Posterior vena cava (tissue), 2 donors: ENCODE data around the gene LRRC8B. TPM values are rescaled to one million over a fixed set of nuclear protein-coding genes. Genes with fewer than 3 reads are reported as not detected.

Source experiments
- DNase-seq: peaks from one replicate; pipeline ENCODE4 v3.0.0-alpha.2; 2020; ENCODE audit warnings: low spot score
- intact Hi-C, 2 donors: fragments of 100-400 bp; cut with DNase I; formaldehyde crosslinking; loops; one replicate each; pipeline versions ENCODE4 v1.14.1 to v1.14.2; 2022 to 2023
- total RNA-seq, 2 donors: library from RNA; stranded (reverse); fragmentation: NEBNext Ultra II Directional; extraction: Animal tissue kit (Norgen Biotek cat#: 25700); gene quantifications; one replicate each; pipeline ENCODE4 v1.2.1, GENCODE V29; 2021
- donor health status: DM: yes; HTN: yes; CAD: no.
- donor health status: DM: yes; HTN: yes; CAD: no.

Gene LRRC8B
- total RNA-seq, 2 donors from 2014 or later, result 6.0 to 9.9 TPM

DNA sequence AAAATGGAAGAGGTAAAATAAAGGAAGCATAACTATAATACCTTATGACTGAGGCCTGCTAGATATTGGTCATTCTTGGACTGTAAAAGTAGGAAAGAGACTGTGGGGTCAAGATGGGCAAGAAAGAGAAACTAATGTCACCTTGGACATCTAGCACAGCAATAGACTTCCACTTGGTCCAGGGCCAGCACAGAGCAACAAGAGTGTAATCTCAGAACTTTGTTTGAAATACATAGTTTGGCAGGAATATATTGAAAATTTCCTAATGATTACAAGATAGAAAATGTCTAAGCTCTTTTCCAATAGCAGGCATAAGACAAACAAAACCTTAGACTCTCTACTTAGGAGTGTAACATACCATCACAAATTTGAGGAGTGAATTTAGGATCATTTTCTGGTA lies 112.9 kb downstream of the LRRC8B start:
- DNase-seq, result no peak
- intact Hi-C loops, result loop anchor here in 1 of 2 donors (10.0 kb wide), 1 partner anchor 1357 kb away; no protein-coding TSS in a partner anchor

DNA sequence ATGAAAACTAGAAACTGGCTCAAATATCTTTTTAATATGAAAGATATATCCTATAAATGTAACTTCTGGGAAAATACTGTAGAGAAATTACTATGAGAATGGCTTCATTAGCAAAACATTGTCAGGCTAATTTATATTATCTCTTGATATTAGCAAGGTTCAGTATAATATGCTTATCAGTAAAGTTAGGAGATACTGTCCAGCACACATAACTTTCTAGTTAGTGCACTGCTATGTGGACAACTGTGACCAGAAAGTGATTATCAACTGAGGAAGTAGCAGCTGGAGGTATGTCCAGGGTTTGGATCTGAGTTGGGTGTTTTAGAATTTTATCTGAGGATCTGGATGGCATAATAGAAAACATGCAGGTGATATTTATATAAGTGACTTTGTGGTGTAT lies 115.8 kb downstream of the LRRC8B start:
- intact Hi-C loops, result no loop called here
- DNase-seq, result no peak

DNA sequence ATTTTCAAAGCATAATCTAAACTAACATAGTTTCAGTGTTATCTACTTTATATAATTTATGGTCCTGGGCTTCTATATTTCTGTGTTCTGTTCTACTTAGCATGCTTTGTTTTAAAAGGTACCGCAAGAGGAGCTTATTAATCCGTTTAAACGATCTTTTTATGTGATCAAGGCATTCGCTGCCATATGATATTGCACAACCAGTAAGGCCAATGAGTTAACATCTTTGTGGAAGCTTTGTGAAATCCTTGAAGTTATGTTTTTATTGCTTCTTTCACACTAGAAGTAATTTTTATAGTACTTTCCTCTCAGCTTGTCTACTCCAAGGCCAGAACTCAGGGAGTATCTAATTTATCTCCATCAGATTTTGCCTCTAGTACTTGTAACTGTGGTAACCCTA lies 117.2 kb downstream of the LRRC8B start:
- intact Hi-C loops, result no loop called here
- no peak for DNase-seq

DNA sequence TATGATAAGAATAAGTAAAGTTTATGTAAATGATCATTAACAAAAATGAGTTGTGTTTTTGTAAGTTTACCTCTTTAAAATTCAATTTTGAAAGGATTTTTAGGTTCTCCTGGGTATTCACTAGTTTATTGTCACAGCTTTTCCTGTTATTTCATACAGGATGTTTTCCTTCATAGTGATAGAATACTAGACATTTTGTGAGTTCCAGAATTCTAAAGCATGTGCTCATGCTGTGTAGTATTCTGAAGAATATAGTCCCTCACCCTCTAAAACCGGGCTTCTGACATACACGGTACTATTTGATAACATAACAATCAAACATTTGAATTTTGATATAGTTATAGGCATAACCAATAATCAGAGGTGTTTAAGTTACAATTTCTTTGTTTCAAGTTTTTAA lies 118.9 kb downstream of the LRRC8B start:
- intact Hi-C loops, result no loop called here
- DNase-seq, result no peak

DNA sequence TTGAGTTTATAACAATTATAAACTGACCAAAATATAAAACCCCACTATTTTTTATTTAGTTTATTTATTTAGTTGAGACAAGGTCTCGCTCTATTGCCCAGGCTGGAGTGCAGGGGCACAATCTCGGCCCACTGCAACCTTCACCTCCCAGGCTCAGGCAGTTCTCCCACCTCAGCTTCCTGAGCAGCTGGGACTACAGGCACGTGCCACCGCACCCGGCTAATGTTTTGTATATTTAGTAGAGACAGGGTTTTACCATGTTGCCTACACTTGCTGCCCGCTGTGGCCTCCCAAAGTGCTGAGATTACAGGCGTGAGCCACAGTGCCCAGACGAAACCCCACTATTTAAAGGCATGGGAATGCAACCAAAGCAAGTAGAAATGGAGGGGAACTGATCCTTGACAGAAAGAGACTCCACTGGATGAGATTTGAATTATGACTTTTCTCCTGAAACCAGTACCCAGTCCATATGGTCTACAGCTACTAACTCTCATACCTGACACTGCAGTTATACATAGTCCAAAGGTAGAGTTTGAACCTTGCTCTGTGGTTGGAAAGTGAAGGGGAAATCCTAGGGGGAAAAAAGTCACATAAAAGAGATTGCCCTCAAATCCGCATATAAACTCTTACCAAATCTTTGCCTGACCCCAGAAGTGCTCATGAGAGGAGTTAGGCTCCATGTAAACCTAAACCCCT lies 119.6 kb downstream of the LRRC8B start:
- intact Hi-C loops, result no loop called here
- no peak for DNase-seq

DNA sequence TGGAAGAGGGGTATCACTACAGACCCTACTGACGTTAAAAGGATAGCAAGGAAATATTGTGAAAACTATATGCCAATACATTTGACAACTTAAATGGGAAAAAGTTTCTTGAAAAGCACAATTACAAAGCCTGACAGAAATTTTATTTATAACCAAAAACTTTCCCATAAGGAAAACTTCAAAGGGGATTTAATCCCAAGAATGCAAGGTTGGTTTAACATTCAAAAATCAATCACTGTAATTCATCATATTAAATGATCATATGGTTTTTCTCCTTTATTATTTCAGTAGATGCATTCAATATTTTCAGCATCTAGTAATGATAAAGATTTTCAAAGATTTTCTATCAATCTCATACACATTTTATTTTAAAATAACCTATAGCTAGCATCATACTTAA lies 121.6 kb downstream of the LRRC8B start:
- no peak for DNase-seq
- intact Hi-C loops, result no loop called here

Other genes with a start within 250 kb of the LRRC8B start
- not detected for gene GBP6, start 160.8 kb upstream of the LRRC8B start, total RNA-seq
- 10 to 100 TPM; 10.5 to 11.9 TPM for gene LRRC8C, start 108.3 kb downstream of the LRRC8B start, total RNA-seq